Measurements from ENCODE around the gene NARS2. TPM values are rescaled to one million over a fixed set of nuclear protein-coding genes. Genes with fewer than 3 reads are reported as not detected.
"Not testable (repeated sequence)": the region's sequence is repeated elsewhere in the genome, so short reads cannot be mapped to it uniquely, and the experiment has no call there.

NARS2 gene
- total RNA-seq, 2 experiments from 2014 or later = 14.8 to 18.5 TPM

DNA sequence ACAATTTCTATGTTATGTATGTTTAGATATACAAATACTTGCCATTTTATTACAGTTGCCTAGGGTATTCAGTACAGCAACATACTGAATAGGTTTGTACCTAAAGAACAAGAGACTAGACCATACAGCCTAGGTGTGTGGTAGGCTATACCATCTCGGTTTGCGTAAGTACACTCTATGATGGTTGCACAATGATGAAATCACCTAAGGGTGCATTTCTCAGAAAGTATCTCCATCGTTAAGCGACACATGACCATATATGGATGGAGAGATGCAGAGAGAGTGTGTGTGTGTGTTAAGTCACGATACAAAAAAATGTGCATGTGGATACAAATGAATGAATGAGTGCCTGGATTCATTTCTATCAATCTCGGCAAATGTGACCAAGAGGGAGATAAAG, 37.7 kb downstream of the NARS2 start:
- CTCF ChIA-PET = interaction anchor here (2.0 kb wide), 1 partner anchor 27 kb away, joined by 7 read pairs; no protein-coding TSS in a partner anchor
- H3K4me1 Mint-ChIP-seq (ENCODE audit: low read depth) = peaks cover under 1% of the 10 kb centered on the region
- ATAC-seq = no peak

DNA sequence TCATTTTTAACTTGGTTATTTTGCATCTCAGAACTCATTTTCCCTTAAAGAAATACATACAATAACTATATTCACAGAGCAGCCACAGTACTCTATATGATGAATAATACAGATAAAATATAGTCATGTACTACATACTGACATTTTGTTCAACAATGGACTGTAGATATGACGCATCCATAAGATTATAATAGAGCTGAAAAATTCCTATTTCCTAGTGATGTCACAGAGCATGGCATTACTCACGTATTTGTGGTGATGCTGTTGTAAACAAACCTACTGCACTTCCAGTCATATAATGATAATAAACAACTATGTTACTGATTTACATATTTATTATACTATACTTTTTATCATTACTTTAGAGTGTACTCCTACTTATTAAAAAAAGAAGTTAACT, 38.7 kb downstream of the NARS2 start:
- Mint-ChIP-seq H3K4me1 (ENCODE audit: low read depth) (no peaks in the 10 kb centered on the region), H3K27me3 (ENCODE audit: low read depth) (no peaks in the 10 kb centered on the region), H3K9me3 (ENCODE audit: insufficient read depth) (no peaks in the 10 kb centered on the region), H3K36me3 (ENCODE audit: low read depth) (peaks cover 7% of the 10 kb centered on the region), H3K4me3 (no peak overlapping the region), H3K27ac (no peak overlapping the region)
- CTCF ChIA-PET = interaction anchor here (2.0 kb wide), 1 partner anchor 28 kb away, joined by 7 read pairs; no protein-coding TSS in a partner anchor
- POLR2A ChIA-PET = no interaction called here
- ATAC-seq (no peak), DNase-seq (no peak)

More for the DNA sequence above, 37.7 kb downstream of the NARS2 start:
- H3K4me3 Mint-ChIP-seq = no peak overlapping the region
- no peaks in the 10 kb centered on the region for H3K9me3 Mint-ChIP-seq (ENCODE audit: insufficient read depth)
- DNase-seq = no peak
- POLR2A ChIA-PET = no interaction called here
- no peaks in the 10 kb centered on the region for H3K27me3 Mint-ChIP-seq (ENCODE audit: low read depth)
- H3K27ac Mint-ChIP-seq = no peak overlapping the region
- peaks cover 9% of the 10 kb centered on the region for H3K36me3 Mint-ChIP-seq (ENCODE audit: low read depth)

- Mint-ChIP-seq H3K27ac (no peak overlapping the region), H3K9me3 (ENCODE audit: insufficient read depth) (no peaks in the 10 kb centered on the region), H3K36me3 (ENCODE audit: low read depth) (peaks cover 7% of the 10 kb centered on the region), H3K27me3 (ENCODE audit: low read depth) (no peaks in the 10 kb centered on the region), H3K4me1 (ENCODE audit: low read depth) (no peaks in the 10 kb centered on the region), H3K4me3 (no peak overlapping the region)
- POLR2A ChIA-PET = no interaction called here
- CTCF ChIA-PET = no interaction called here
- ATAC-seq = no peak
- no peak for DNase-seq
Measured at GRCh38 chr11:78535027-78535426, 39.6 kb downstream of the NARS2 start.

DNA sequence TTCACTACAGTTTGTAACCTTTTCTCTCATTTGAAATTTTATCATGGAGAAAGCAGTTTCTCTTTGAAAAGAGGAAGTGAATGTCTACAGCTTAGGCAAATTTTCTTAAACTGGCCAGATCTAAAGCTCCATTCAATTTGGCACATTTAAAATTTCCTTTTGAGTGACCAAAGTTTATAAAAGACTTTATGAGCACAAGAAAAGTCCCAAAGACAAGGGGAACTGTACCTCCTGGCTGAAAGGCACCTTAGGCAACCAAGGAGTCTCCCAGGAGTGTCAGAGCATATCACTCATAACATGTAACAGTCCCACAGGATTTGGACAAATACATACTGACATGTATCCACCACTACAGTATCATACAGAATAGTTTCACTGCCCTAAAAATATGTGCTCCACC, 41.3 kb downstream of the NARS2 start:
- Mint-ChIP-seq H3K9me3 (ENCODE audit: insufficient read depth) (no peaks in the 10 kb centered on the region), H3K36me3 (ENCODE audit: low read depth) (peaks cover 7% of the 10 kb centered on the region), H3K27me3 (ENCODE audit: low read depth) (no peaks in the 10 kb centered on the region), H3K4me3 (no peak overlapping the region), H3K27ac (no peak overlapping the region), H3K4me1 (ENCODE audit: low read depth) (no peaks in the 10 kb centered on the region)
- ChIA-PET POLR2A (no interaction called here), CTCF (interaction anchor here (1.3 kb wide), 1 partner anchor 31 kb away, joined by 5 read pairs; no protein-coding TSS in a partner anchor)
- DNase-seq = no peak
- ATAC-seq = no peak

DNA sequence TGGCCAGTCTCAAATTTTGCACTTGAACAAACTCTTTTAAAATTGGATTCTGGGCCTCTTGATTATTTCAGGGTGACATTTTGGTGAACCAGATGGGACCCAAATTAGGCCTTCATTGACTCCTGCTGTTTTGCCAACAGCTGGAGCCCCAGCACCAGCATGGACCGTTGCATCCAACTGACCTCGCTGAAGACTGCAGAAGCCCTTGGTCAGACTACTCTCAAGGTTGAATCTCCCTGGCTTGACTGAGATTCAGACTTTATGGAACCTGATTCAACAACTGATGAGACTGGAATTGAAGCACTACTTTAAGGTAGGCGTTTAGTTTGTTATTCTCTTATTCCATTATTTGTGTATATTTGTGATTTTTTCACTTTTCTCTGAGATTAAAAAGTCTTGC, 41.7 kb downstream of the NARS2 start:
- no peak for DNase-seq
- Mint-ChIP-seq H3K27me3 (ENCODE audit: low read depth) (no peaks in the 10 kb centered on the region), H3K9me3 (ENCODE audit: insufficient read depth) (no peaks in the 10 kb centered on the region), H3K4me1 (ENCODE audit: low read depth) (no peaks in the 10 kb centered on the region), H3K4me3 (no peak overlapping the region), H3K36me3 (ENCODE audit: low read depth) (peaks cover 7% of the 10 kb centered on the region), H3K27ac (no peak overlapping the region)
- POLR2A ChIA-PET = no interaction called here
- no peak for ATAC-seq
- CTCF ChIA-PET = interaction anchor here (1.3 kb wide), 1 partner anchor 32 kb away, joined by 5 read pairs; no protein-coding TSS in a partner anchor

DNA sequence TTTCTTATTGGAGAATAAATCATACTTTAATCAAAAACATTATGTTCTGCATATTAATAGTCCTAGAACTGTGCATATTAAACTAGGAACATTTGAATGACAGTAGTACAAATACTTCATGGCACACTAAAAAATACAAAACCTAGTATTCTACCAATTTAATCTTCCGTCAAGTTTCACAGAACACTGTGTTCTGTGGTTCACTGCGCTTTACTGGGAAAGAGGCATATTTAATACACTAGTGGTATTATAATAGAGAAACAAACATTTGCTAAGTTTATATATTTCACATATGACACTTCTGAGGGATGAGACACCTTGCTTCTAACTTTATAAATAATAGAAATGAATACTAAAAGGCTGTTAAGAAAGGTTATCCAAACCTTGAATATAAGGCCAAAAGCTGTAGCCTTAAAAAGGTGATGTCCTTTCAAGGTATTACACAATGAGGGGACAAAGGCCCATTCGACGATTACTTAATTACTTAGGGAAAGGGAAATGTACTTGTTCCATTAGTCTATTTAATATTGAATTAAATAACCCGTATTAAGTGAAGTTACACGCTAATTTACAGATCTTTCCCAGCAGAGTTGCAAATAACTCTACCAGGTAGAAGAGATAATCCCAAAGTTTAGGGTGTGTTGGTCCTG, 48.0 kb downstream of the NARS2 start:
- POLR2A ChIA-PET = no interaction called here
- no peaks in the 10 kb centered on the region for H3K4me1 Mint-ChIP-seq (ENCODE audit: low read depth)
- no peaks in the 10 kb centered on the region for H3K27me3 Mint-ChIP-seq (ENCODE audit: low read depth)
- H3K4me3 Mint-ChIP-seq = no peak overlapping the region
- CTCF ChIA-PET = interaction anchor here (1.4 kb wide), 1 partner anchor 11 kb away, joined by 3 read pairs; no protein-coding TSS in a partner anchor
- ATAC-seq (no peak), DNase-seq (no peak)
- peaks cover 4% of the 10 kb centered on the region for H3K36me3 Mint-ChIP-seq (ENCODE audit: low read depth)
- no peak overlapping the region for H3K27ac Mint-ChIP-seq
- no peaks in the 10 kb centered on the region for H3K9me3 Mint-ChIP-seq (ENCODE audit: insufficient read depth)

GRCh38 chr11:78525720-78526119, 48.9 kb downstream of the NARS2 start:
- POLR2A ChIA-PET = no interaction called here
- CTCF ChIA-PET = interaction anchor here (0.9 to 1.4 kb wide), 2 partner anchors 12 to 96 kb away, joined by 3 read pairs; no protein-coding TSS in a partner anchor
- H3K27me3 Mint-ChIP-seq (ENCODE audit: low read depth) = no peaks in the 10 kb centered on the region
- H3K4me1 Mint-ChIP-seq (ENCODE audit: low read depth) = no peaks in the 10 kb centered on the region
- H3K36me3 Mint-ChIP-seq (ENCODE audit: low read depth) = peaks cover 4% of the 10 kb centered on the region
- no peak overlapping the region for H3K27ac Mint-ChIP-seq
- DNase-seq = no peak
- ATAC-seq = no peak
- no peak overlapping the region for H3K4me3 Mint-ChIP-seq
- no peaks in the 10 kb centered on the region for H3K9me3 Mint-ChIP-seq (ENCODE audit: insufficient read depth)

DNA sequence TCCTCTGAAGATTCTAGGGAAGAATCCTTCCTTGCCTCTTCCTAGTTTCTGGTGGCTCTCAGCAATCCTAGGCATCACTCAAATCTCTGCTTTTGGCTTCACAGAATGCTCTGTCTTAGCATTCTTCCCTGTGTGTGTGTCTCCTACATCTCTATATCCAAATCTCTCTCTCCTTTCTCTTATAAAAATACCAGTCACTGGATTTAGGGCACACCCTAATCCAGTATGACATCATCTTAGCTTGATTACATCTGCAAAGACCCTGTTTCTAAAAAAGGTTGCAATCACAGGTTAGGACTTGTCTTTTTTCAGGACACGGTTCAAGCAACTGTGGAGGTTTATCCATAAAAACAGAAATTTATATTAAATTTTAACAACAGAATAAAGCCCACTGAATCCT, 54.4 kb downstream of the NARS2 start:
- H3K9me3 Mint-ChIP-seq (ENCODE audit: insufficient read depth) = no peaks in the 10 kb centered on the region

GRCh38 chr11:78516281-78516680, 58.4 kb downstream of the NARS2 start:
- Mint-ChIP-seq H3K4me1 (ENCODE audit: low read depth) (no peaks in the 10 kb centered on the region), H3K27me3 (ENCODE audit: low read depth) (no peaks in the 10 kb centered on the region), H3K27ac (no peak overlapping the region), H3K36me3 (ENCODE audit: low read depth) (peaks cover 10% of the 10 kb centered on the region), H3K9me3 (ENCODE audit: insufficient read depth) (no peaks in the 10 kb centered on the region), H3K4me3 (no peak overlapping the region)
- ChIA-PET POLR2A (no interaction called here), CTCF (no interaction called here)
- no peak for ATAC-seq
- DNase-seq = no peak

More for the DNA sequence above, 54.4 kb downstream of the NARS2 start:
- ChIA-PET CTCF (interaction anchor here (0.6 kb wide), 1 partner anchor 15 kb away, joined by 3 read pairs; no protein-coding TSS in a partner anchor), POLR2A (no interaction called here)
- peaks cover 3% of the 10 kb centered on the region for H3K36me3 Mint-ChIP-seq (ENCODE audit: low read depth)
- no peak overlapping the region for H3K4me3 Mint-ChIP-seq
- no peaks in the 10 kb centered on the region for H3K27me3 Mint-ChIP-seq (ENCODE audit: low read depth)
- DNase-seq (no peak), ATAC-seq (no peak)
- H3K4me1 Mint-ChIP-seq (ENCODE audit: low read depth) = no peaks in the 10 kb centered on the region
- H3K27ac Mint-ChIP-seq = no peak overlapping the region

DNA sequence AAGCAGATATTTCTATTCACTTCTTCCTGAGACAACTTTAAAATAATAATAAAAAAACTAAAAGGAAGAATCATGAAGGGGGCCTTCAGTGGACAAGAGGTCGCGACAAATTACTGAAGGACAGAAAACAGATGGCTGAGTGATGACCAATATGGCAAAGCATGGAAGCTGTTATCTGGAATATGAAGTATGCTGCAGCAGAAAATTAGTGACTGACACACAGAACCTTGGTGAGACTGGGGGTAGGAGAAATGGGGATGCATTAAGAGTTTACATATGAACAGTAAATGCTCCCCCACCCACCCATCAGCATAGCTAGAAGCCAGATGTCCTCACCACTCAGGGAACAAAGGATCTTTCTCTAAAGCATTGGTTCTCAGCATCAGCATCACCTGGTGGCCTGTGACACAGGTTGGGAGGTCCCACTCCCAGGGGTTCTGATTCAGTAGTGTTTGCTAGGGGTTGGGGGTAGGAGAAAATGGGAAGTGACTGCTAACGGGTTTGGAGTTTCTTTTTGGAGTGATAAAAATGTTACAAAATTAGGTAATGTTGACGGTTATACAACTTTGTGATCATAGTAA, 59.7 kb downstream of the NARS2 start:
- Mint-ChIP-seq H3K4me3 (no peak overlapping the region), H3K27ac (no peak overlapping the region), H3K27me3 (ENCODE audit: low read depth) (no peaks in the 10 kb centered on the region), H3K9me3 (ENCODE audit: insufficient read depth) (peaks cover 8% of the 10 kb centered on the region), H3K36me3 (ENCODE audit: low read depth) (peaks cover 17% of the 10 kb centered on the region), H3K4me1 (ENCODE audit: low read depth) (no peaks in the 10 kb centered on the region)
- CTCF ChIA-PET = no interaction called here
- no peak for ATAC-seq
- POLR2A ChIA-PET = no interaction called here
- DNase-seq = no peak

DNA sequence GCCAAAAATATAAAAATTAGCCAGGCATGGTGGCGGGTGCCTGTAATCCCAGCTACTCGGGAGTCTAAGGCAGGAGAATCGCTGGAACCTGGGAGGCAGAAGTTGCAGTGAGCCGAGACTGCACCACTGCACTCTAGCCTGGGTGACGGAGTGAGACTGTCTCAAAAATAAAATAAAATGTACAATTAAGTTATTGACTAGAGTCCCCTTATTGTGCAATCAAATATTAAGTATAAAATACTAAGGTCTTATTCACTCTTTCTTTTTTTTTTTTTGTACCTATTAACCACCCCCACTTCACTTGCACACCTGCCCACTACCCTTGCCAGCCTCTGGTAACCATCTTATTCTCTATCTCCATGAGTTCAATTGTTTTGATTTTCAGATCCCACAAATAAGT, 61.6 kb downstream of the NARS2 start:
- H3K4me3 Mint-ChIP-seq; DNase-seq; CTCF ChIA-PET; H3K4me1 Mint-ChIP-seq (ENCODE audit: low read depth); H3K27me3 Mint-ChIP-seq (ENCODE audit: low read depth); ATAC-seq; H3K27ac Mint-ChIP-seq: not testable (repeated sequence)
- POLR2A ChIA-PET = interaction anchor here (0.6 kb wide), 1 partner anchor 48 kb away, joined by 4 read pairs; no protein-coding TSS in a partner anchor
- Mint-ChIP-seq H3K9me3 (ENCODE audit: insufficient read depth) (peaks cover 19% of the 10 kb centered on the region), H3K36me3 (ENCODE audit: low read depth) (peaks cover 26% of the 10 kb centered on the region)

GRCh38 chr11:78510597-78510996, 64.1 kb downstream of the NARS2 start:
- Mint-ChIP-seq H3K36me3 (ENCODE audit: low read depth) (peaks cover 30% of the 10 kb centered on the region), H3K27ac (no peak overlapping the region), H3K9me3 (ENCODE audit: insufficient read depth) (peaks cover 19% of the 10 kb centered on the region), H3K4me3 (no peak overlapping the region), H3K27me3 (ENCODE audit: low read depth) (no peaks in the 10 kb centered on the region), H3K4me1 (ENCODE audit: low read depth) (peaks cover 1% of the 10 kb centered on the region)
- ChIA-PET CTCF (no interaction called here), POLR2A (no interaction called here)
- ATAC-seq (no peak), DNase-seq (no peak)
